Adrenal gland (tissue), 12 donors: ENCODE data around the gene MMEL1. TPM values are rescaled to one million over a fixed set of nuclear protein-coding genes. Genes with fewer than 3 reads are reported as not detected.
"Not testable (repeated sequence)": the region's sequence is repeated elsewhere in the genome, so short reads cannot be mapped to it uniquely, and the experiment has no call there.

ENCODE experiments used
- DNase-seq, 7 donors: peaks; one replicate each; pipeline ENCODE4 v3.0.0-alpha.2; 2019 to 2020
- H3K27ac ChIP-seq, 5 donors: fragments of 200-600 bp; sonication (generic) in 4 of 5; 1 replicate in 3 of 5; 2 replicates in 2 of 5; pipeline versions ENCODE4 v1.5.1 to v1.8.0; 2016 to 2020; ENCODE audit warnings: mild to moderate bottlenecking in 1 of 5
- H3K27me3 ChIP-seq: fragments of 200-600 bp; 2 replicates; pipeline ENCODE4 v1.8.0; 2021
- H3K36me3 ChIP-seq, 2 donors: fragments of 200-600 bp; replicated peaks in 1 of 2; 1 replicate in 1 of 2; 2 replicates in 1 of 2; pipeline versions ENCODE4 v1.5.1 to v1.8.0; 2018 to 2022
- H3K4me1 ChIP-seq, 2 donors: fragments of 200-600 bp; replicated peaks in 1 of 2; 1 replicate in 1 of 2; 2 replicates in 1 of 2; pipeline versions ENCODE4 v1.5.1 to v1.8.0; 2018 to 2021
- H3K4me3 ChIP-seq, 4 donors: fragments of 200-600 bp; sonication (generic) in 3 of 4; one replicate each; pipeline ENCODE4 v1.5.1; 2016 to 2018
- H3K9me3 ChIP-seq, 3 donors: fragments of 200-600 bp; sonication (generic) in 1 of 3; replicated peaks in 1 of 3; 1 replicate in 2 of 3; 2 replicates in 1 of 3; pipeline versions ENCODE4 v1.5.1 to v1.8.0; 2016 to 2021
- CTCF ChIP-seq, 6 experiments: fragments of 450-650 bp in 4 of 6; fragments of 200-600 bp in 2 of 6; sonication (generic) in 1 of 6; IDR thresholded peaks; 1 replicate in 5 of 6; 2 replicates in 1 of 6; pipeline versions ENCODE4 v1.5.1 to v1.8.0; 2016 to 2021; ENCODE audit warnings: antibody characterized with exemption in 6 of 6, mild to moderate bottlenecking in 2 of 6, moderate library complexity in 1 of 6
- POLR2A ChIP-seq, 2 donors: fragments of 450-650 bp; IDR thresholded peaks; one replicate each; pipeline ENCODE4 v1.6.1; 2017; ENCODE audit warnings: antibody characterized with exemption in 2 of 2, mild to moderate bottlenecking in 2 of 2, moderate library complexity in 1 of 2
- WGBS, 4 donors: extraction: QIAGEN DNeasy Blood & Tissue Kit in 2 of 4; methylation state at CpG; one replicate each; pipeline versions ENCODE4 v1.1.5 to v1.1.7; 2013 to 2017; 5-methylcytosine and 5-hydroxymethylcytosine counted together
- intact Hi-C, 2 donors: fragments of 100-400 bp; cut with DNase I; formaldehyde crosslinking; loops; one replicate each; pipeline versions ENCODE4 v1.14.1 to v1.15.0; 2022 to 2023
- polyA plus RNA-seq, 3 donors: library from polyadenylated mRNA; stranded (reverse); fragments of 200-250 nt in 2 of 3; fragments of 350-450 nt in 1 of 3; fragmentation: Illumina TruSeq in 1 of 3; extraction: RNeasy Lipid Tissue Mini Kit (QIAGEN cat#74804) in 1 of 3; gene quantifications; one replicate each; pipeline ENCODE4 v1.2.3, GENCODE V29; 2013 to 2014
- total RNA-seq, 9 donors: library from RNA; depleted of rRNA in 4 of 9; stranded (reverse); fragments of >200 nt in 4 of 9; fragments of 120-200 nt in 1 of 9; fragmentation: NEBNext Ultra II Directional in 1 of 9; extraction: Animal tissue kit (Norgen Biotek cat#: 25700) in 1 of 9; gene quantifications; one replicate each; pipeline versions ENCODE4 v1.1.0 to v1.2.4, GENCODE V29; 2013 to 2023
- donor health status: healthy with polysubstance abuse.
- donor health status: Bipolar disorder and iron deficiency.
- donor health status: DM: yes; HTN: yes; CAD: no.
- donor health status: DM: no; HTN: no; CAD: no.
- donor health status: DM: no; HTN: no; CAD: no.
- donor health status: DM: yes; HTN: yes; CAD: no.

Gene MMEL1
- total and polyA plus RNA-seq, 12 donors, result 0.30 to 8.2 (median 2.6) TPM

GRCh38 chr1:2653741-2654442 lies 21.1 kb upstream of the MMEL1 start:
- DNase-seq, result peak in 5 of 7 donors; percentile 38 to 82 (median 62)
- H3K27me3 ChIP-seq, H3K4me3 ChIP-seq, H3K4me1 ChIP-seq, H3K36me3 ChIP-seq, H3K27ac ChIP-seq, H3K9me3 ChIP-seq: not testable (repeated sequence)
- 31 to 44% (median 40%) methylated on average over 14 of the region's 14 CpGs for WGBS, 4 donors
- intact Hi-C loops, result loop anchor here in 1 of 2 donors (5.0 kb wide), 1 partner anchor 403 kb away; no protein-coding TSS in a partner anchor

GRCh38 chr1:2652926-2653571 lies 20.2 kb upstream of the MMEL1 start:
- not testable (repeated sequence) for H3K4me1 ChIP-seq, H3K9me3 ChIP-seq, H3K27ac ChIP-seq, H3K27me3 ChIP-seq, H3K36me3 ChIP-seq, H3K4me3 ChIP-seq
- intact Hi-C loops, result loop anchor here in 1 of 2 donors (5.0 kb wide), 1 partner anchor 404 kb away; no protein-coding TSS in a partner anchor
- DNase-seq, result peak in 2 of 7 donors; percentile 54 to 64
- 28 to 31% (median 30%) methylated on average over 12 of the region's 12 CpGs for WGBS, 4 donors

- DNase-seq, result peak in 2 of 7 donors; percentile 5 to 20
- not testable (repeated sequence) for H3K27me3 ChIP-seq, H3K4me3 ChIP-seq, H3K27ac ChIP-seq, H3K36me3 ChIP-seq, H3K4me1 ChIP-seq
- intact Hi-C loops, result loop anchor here in 1 of 2 donors (5.0 kb wide), 1 partner anchor 405 kb away; no protein-coding TSS in a partner anchor
- H3K9me3 ChIP-seq, result peaks cover 0 to 10% (median 0%) of the 10 kb centered on the region in 3 donors
- 30 to 36% (median 33%) methylated on average over 16 of the region's 16 CpGs for WGBS, 4 donors
Observed at GRCh38 chr1:2652152-2652925, 19.5 kb upstream of the MMEL1 start.

GRCh38 chr1:2650967-2651645 lies 18.3 kb upstream of the MMEL1 start:
- no peak for TF ChIP-seq POLR2A (IDR thresholded peaks at IDR 0.05)
- no peak for TF ChIP-seq CTCF (IDR thresholded peaks at IDR 0.05)
- intact Hi-C loops, result loop anchor here in 1 of 2 donors (5.0 kb wide), 1 partner anchor 406 kb away; no protein-coding TSS in a partner anchor
- peaks cover 0 to 18% (median 0%) of the 10 kb centered on the region in 3 donors for H3K9me3 ChIP-seq
- no peak overlapping the region for H3K4me3 ChIP-seq
- no peaks in the 10 kb centered on the region for H3K4me1 ChIP-seq
- 44 to 57% (median 48%) methylated on average over 3 to 10 of the region's 10 CpGs for WGBS, 4 donors
- no peaks in the 10 kb centered on the region for H3K36me3 ChIP-seq
- peak in 2 of 7 donors; percentile 10 to 14 for DNase-seq
- H3K27ac ChIP-seq, result no peak overlapping the region
- no peaks in the 10 kb centered on the region for H3K27me3 ChIP-seq

GRCh38 chr1:2646837-2647236 lies 14.0 kb upstream of the MMEL1 start:
- WGBS, 4 donors, result 62 to 76% (median 68%) methylated on average over 5 of the region's 5 CpGs
- intact Hi-C loops, result loop anchor here in 1 of 2 donors (10.0 kb wide), 1 partner anchor 232 kb away; the partner anchor contains the start of gene PEX10
- no peak for DNase-seq

More at GRCh38 chr1:2646837-2647236, 14.0 kb upstream of the MMEL1 start:
- H3K27ac ChIP-seq, result no peak overlapping the region
- H3K4me1 ChIP-seq, result peaks cover 8 to 12% of the 10 kb centered on the region in 2 donors
- TF ChIP-seq CTCF (IDR thresholded peaks at IDR 0.05), result no peak
- TF ChIP-seq POLR2A (IDR thresholded peaks at IDR 0.05), result no peak
- H3K27me3 ChIP-seq, result no peaks in the 10 kb centered on the region
- peaks cover 0 to 18% (median 0%) of the 10 kb centered on the region in 3 donors for H3K9me3 ChIP-seq
- H3K36me3 ChIP-seq, result no peaks in the 10 kb centered on the region
- no peak overlapping the region for H3K4me3 ChIP-seq
